Eye (tissue), 1 donor: Measurements from ENCODE around the gene DIO3.
A peak's percentile ranks its signal among the peaks of the same experiment; 100 is the strongest.
"Not testable (repeated sequence)": the region's sequence is repeated elsewhere in the genome, so short reads cannot be mapped to it uniquely, and the experiment has no call there.

Experiments
- DNase-seq: peaks from one replicate; pipeline ENCODE4 v3.0.0-alpha.2; 2015

Gene DIO3

DNA sequence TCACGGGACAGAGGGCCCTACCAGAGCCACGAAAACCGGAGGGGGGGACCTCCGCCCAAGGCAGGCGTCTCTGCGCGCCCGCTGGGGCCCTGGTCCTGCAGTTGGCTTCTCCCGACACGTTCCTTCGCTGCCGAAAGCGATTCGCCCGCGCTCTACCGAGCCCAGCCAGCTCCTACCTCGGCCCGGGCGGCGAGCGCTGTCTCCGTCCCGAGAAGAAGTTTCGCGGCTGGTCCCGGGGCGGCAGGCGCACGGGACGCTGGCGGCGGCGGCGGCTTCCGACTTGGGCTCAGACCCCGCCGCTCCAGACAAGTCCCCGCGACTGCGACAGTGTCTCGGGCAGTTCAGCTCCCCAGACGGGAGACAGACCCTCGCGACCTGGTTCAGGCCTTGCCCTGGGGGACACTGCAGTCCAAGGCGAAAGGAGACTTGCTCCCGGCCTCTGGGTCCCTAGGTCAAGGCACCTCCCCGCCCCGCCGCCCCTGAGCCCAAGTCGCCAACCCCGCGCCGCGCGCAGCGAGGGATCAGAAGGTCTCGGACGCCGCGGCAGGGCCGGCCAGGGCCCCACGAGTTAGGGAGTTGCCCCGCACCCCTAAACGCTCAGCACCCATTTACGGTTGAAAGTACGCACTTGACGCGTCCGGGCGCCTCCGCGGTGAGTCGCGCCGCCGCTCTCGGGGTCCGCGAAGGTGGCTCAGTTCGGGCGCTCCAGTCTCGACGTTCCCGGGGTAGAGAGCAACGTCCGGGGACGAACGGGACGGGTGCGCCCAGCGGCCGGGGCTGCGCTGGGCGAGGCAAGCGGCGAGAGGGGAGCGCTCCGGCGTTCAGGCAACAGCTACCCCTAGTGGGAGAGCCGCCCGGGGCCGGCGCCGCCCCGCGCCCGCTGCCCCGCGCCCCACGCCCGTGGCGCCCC lies 1.4 kb upstream of the DIO3 start:
- peak; percentile 70 for DNase-seq

GRCh38 chr14:101560534-101561113 lies 671 bp upstream of the DIO3 start:
- DNase-seq, result no peak

- no peak for DNase-seq
Measured at GRCh38 chr14:101561897-101562490, 699 bp downstream of the DIO3 start.

- peak; percentile 43 for DNase-seq
Measured at GRCh38 chr14:101562659-101563351, 1.5 kb downstream of the DIO3 start.

GRCh38 chr14:101563352-101563653 lies 2.0 kb downstream of the DIO3 start:
- no peak for DNase-seq

DNA sequence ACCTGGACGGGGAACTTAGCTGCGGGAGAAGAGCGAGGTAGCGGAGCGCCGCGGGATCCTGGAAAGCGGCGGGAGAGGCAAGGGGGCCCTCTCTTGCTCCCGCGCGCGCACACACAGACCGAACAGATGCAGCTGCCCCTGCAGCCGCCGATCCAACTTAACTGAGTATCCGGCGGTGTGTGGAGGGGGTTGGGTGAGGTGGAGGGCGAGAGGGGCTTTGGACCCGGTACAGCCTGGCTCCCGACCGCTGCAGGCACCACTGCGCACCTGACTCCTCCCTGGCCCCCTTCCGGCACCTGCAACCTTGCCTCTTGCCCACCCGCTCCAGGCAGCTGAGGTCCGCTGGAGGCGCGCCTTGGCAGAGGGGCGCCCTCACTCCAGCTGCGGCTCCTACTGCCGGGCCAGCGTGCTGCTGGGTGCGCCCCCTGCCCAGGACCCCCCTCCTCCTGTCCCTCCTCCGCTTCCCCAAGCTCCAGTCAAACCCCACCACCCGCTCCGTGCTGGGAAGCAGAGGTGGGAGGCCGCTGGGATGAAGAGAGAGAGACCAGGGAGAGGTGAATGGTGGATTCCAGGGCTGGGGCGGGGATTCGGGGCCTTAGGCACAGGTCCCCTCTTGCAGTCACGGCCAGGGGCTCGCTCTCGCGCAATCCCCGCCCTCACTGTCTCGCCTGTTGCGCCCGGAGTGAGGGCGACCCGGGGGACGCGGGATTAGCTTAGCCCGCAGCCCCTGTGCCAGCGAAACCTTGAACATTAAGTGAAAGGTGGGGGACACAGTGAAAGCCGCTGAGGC lies 2.6 kb downstream of the DIO3 start:
- DNase-seq, result peak; percentile 64

DNA sequence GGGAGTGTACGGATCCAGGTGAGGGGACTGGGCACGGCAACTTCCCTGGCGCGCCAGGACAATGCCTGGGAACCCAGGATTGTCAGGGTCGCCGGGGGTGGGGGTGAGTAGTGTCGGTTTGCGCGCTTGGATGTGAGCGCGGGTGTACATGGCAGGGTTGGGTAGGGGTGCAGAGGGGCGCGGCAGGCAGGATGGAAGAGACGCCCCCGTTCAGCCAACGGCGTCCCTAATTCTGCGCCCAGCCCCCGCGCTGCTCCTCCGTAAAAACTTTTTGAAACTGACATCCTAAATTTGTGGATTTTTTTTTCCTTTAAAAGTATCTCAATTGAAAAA lies 3.1 kb downstream of the DIO3 start:
- DNase-seq, result no peak

DNA sequence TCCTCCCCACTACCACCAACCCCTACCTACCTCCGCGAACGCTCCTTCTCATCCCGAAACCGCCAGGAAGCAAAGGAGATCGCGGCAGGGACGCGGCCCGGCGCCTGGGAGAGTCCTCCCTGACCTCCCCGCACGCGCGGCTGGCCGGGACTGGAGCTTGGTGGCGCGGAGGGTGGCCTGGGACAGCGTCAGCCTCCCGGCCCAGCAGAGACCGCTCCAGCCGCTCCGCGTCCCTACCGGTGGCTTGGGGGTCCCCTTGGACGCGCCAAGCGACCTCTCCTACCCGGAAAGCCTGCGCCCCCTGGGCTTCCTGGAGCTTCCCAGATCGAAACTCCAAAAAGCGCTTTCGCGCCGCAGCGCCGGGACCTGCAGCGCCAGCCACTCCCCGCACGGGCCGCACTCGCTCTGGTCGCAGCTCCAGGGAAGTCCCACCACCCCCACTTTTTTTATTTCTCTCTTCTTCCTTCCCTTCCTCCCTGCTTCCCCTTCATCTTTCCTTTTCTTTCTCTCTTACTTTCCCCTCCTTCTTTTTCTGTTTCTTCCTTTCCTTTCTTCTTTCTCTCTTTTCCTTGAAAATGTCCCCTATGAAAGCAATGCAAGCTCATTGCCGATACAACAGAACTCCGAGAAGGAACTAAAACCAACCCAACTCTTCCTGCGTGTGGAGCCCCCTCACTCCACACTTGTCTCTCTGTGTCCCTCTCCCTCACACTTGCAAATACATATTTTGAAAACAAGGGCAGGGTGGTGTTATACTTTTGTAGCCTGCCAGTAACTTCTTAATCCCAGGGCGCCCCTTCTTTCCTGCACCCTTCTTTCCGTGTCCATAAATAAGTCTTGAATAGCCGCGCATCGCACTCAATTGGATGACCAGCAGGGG lies 3.8 kb downstream of the DIO3 start:
- DNase-seq, result peak; percentile 63

DNA sequence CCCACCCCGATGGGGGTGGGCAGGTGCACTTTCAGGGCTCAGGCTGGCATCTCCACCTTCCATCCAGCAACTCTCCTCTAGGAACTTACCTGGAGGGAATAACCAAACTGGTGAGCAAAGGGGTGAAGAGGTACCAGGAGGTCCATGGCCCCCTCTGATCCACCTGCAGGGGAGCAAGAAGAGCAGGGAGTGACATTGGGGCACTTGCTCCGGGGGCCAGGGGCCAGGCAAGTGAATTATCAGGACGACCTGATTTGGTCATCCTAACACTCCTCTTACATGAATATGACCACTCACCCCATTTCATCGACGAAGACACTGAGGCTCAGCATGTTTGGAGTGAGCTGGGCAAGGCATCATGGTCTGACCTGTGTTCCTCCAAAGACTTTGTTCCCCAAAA lies 6.0 kb downstream of the DIO3 start:
- DNase-seq, result no peak

DNA sequence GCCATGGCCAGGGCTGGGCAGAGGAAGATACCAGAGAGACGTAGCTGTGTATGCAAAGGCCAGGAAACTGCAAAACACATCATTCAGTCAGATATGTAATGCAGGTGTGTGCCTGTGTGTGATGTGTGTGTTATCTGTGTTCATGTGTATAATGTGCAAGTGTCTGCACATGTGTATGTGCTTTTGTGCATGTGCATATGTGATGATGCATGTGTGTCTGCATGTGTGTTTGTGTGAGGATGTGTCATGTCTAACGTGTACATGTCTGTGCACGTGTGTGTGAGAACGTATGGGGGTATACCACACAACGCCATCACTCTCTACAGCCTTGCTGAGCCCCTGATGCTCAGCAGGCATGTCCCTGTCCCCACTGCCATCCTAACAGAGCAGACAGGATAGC lies 9.7 kb downstream of the DIO3 start:
- DNase-seq, result no peak

- not testable (repeated sequence) for DNase-seq
Measured at GRCh38 chr14:101572526-101572925, 11.2 kb downstream of the DIO3 start.

DNA sequence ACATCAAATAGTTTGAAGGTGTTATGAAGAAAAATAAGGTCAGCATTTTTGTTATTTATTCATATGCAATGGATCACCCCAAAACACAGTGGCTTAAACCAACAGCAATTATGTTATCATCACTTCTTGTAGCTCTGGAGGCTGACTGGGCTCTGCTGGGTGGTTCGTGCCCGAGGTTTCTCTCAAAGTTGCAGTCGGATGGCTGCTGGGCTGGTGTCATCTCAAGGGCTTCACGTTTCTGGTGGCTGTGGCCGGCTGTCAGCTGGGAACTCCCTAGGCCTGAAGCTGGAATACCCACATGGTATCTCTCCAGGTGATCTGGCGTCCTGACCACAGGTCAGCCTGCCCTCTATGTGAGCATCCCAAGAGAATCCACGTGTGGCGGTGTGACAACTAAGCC lies 12.0 kb downstream of the DIO3 start:
- DNase-seq, result no peak

DNA sequence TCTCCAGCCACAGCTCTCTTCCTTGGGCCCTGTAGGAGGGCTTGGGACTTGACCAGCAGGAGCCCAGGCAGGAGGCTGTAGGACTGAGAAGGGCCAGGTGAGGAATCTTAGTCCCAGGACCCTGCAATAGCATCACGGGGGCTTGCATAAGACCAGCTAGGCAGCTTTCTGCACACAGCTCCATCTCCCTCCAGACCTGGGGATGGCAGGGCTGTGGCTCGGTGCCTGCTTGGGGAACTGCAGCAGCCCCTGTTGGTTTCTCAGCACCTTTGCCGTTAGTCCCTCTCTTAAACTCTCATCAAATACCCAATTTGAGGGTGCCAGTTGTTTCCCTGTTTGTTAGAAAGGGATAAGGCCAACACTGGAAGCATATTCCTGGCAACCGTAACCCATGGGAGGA lies 14.3 kb downstream of the DIO3 start:
- DNase-seq, result no peak

DNA sequence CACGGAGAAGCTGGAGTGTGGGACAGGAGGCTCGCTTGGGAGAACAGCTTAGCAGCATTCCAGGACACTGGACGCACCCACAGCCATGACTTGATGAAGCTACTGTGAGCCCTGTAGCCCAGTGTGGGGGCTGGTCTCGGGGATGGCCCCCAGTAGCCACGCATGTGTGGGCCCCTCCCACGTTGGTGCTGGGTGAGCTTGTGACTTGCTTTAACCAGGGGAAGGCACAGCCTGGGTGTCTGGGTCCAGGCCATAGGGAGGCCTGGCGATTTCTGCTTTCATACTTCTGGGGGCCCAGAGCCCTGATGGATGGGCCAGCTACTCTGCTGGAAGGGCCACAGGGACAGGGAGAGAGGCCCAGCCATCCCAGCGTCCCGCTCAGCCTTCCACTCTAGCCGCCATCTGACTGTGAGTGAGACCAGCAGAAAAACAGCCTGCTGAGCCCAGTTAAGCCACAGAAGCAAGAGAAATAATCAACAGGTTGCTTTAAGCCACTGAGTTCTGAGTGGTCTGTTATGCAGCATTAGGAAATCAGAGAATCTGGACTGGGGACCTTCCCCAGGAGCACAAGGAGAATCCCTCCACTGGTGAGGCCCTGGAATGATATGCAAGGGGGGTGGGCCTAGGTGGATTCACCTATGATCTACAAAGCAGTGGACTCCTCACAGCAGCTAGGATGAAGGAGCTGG lies 16.1 kb downstream of the DIO3 start:
- no peak for DNase-seq

DNA sequence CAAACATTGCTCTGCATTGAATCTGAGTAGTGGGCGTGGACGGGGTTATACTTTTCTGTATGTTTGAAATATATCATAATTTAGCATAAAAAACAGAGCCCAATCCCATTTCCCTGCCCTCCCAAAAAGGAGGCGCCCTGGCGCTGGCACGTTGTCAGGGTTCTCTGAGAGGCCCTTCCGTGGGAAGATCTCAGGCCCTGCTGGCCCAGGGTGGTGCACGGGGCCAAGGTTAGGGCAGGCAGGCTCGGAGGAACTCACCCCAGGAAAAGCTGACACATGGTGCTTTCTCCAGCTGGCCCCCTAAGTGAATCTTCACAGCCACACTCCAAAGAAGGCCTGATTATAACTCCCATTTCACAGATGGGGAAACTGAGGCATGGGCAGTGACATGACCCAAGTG lies 17.2 kb downstream of the DIO3 start:
- DNase-seq, result no peak

DNA sequence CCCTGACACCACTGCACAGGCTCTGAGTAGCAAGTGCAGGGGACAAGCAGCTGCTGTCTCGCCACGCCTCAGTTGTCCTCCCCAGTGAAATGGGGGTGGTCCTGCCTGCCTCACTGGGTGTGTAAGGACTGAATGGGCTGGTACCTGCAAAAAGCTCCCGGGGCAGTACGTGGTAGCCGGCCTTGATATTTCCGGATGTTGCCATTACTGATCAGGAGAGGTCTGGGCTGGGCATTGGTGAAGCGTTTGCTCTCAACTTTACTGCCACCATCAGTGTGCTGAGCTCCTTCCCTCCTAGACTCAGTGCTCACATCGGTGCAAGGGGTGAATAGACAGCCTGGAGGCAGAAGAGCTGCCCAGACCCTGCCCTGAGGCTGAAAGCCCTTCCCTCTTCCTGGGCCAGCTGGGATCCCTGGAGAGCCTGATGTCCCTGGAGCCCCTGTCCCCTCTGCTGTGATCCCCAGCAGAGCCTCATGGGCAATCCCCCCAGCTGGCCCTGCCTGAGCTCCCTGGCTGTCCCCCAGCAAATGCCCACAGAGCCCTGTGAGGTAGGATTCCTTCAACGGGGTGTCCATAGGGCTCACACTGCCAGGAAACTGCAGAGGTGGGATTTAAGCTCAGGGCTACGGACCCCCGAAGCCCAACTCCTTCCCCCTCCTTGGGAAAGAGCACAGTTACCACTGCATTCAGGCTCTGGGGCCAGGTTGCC lies 18.2 kb downstream of the DIO3 start:
- no peak for DNase-seq

DNA sequence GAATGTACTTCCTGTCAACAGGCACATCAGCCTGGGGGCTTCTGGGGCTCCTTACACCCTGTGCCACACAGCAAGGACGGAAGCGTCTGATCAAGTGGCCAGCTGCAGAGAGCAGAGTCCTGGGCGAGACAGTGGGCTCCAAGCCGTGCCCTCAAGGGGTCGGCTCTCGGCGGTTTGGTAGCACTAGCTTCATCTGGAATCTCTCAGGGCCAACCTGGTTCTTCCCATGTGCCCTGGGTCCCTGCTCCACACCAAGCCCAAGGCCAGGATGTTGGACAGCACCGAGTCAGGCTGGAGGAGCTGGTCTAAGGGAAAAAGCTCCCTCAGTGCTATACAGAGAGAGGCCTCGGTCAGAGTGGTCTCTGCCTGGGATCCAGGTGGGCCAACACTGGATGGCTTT lies 20.5 kb downstream of the DIO3 start:
- no peak for DNase-seq

DNA sequence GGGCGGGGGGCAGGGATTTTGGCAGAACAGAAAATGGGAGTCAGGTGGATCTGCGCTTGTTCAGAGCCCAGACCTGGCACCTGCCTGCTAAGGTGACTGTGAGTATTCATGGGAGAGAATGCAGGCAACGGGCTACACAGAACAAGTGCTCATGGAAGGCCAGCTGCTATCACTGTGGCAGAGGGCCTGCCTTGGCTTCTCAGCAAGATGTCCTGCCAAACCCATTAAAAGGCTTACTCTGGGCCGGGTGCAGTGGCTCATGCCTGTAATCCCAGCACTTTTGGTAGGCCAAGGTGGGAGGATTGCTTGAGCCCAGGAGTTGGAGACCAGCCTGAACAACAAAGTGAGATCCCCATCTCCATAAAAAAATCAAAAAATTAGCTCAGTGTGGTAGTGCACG lies 21.0 kb downstream of the DIO3 start:
- DNase-seq, result no peak

- no peak for DNase-seq
Measured at GRCh38 chr14:101583006-101583714, 21.9 kb downstream of the DIO3 start.

GRCh38 chr14:101583715-101584054 lies 22.4 kb downstream of the DIO3 start:
- DNase-seq, result no peak
